Renal cortical epithelial cell (primary cell): ENCODE data around the gene UTP11. TPM values are rescaled to one million over a fixed set of nuclear protein-coding genes. Genes with fewer than 3 reads are reported as not detected.

ENCODE experiments used
- DNase-seq: peaks from one replicate; pipeline ENCODE4 v3.0.0-alpha.2; 2011; ENCODE audit warnings: low read depth
- total RNA-seq: library from RNA; depleted of rRNA; stranded (reverse); fragments of >200 nt; gene quantifications from 2 replicates; pipeline ENCODE4 v1.2.3, GENCODE V29; 2014

Gene UTP11
- total RNA-seq, 1 donor from 2014 or later, result 34.8 TPM

DNA sequence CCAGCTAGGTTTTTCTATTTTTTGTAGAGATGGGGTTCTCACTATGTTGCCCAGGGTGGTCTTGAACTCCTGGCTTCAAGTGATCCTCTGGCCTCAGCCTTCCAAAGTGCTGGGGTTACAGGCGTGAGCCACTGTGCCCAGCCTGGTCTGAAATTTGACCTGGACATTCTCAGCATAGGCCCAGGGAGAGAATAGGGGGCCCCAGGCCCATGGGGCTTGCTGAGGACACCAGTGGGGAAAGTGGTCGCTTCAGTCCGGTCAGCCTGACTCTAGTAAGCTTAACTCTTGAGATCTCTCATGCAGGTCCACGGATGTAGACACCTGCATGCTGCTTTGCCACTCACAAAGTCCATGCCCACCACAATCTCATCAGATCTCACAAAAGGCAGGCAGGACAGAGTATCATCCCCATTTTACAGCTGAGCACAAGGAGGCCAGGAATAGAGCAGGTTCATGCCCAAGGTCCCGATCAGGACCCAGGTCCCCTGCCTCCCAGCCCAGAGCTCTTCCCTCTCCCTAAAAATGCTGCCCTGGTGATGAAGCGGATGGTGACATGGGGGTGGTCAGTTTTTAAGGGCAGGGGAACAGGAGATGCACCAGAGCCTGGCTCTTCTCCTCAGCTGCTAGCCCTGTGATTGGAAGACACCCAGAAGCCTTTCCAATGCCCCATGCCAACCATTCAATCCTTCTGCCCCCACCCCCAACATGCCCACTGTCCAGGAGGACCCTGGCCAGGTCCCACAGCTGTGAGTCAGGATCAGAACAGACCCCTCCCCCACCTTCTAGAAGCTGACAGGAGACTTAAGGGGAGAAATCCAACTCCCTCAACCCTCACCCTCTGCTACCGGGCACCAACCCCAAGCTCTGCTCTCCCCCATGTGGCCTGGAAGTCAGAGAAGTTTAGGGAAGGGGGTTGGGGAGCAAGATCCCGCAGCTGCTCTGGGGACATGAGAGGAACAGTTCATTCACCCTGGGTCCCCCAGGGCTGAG is 9.0 kb upstream of the UTP11 start:
- DNase-seq, result peak; percentile 26

DNA sequence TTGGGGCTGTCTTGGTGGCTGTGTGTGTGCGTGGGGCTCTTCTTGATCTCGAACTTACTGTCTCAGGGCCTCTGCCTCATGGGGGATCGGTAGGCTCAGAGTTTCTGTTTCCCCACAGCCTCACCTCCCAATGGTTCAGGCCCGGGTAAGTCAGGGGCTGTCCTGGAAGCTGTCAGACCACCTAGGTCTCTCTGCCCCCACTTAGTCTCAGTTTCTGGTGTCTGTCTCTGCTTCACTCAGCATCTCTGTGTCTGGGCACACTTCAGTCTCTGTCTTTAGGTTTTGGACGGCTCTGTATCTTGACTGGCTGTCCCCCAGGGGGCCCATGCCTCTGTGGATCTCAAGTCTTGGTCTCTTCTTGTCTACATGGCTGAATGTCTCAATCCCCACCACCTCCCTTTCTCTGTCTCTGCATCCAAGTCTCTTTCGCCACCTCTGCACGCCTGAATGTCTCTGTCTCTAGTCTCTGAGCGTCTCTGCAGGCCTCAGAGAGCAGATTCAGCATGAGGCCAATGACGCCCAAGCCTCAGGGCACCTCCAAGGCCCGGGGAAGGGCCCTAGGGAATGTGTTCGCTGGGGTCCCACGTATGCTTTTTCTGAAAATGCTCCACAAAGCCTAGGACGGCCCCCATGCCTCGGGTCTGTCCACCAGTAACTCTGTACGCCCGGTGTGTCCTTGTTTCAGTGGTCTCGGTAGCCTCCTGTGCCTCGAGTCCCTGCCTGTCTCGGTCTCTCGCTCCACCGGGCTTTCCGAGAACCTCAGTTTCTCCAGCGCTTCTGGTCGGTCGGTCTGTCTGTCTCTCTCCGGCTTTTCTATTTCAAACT is 8.0 kb upstream of the UTP11 start:
- no peak for DNase-seq

DNA sequence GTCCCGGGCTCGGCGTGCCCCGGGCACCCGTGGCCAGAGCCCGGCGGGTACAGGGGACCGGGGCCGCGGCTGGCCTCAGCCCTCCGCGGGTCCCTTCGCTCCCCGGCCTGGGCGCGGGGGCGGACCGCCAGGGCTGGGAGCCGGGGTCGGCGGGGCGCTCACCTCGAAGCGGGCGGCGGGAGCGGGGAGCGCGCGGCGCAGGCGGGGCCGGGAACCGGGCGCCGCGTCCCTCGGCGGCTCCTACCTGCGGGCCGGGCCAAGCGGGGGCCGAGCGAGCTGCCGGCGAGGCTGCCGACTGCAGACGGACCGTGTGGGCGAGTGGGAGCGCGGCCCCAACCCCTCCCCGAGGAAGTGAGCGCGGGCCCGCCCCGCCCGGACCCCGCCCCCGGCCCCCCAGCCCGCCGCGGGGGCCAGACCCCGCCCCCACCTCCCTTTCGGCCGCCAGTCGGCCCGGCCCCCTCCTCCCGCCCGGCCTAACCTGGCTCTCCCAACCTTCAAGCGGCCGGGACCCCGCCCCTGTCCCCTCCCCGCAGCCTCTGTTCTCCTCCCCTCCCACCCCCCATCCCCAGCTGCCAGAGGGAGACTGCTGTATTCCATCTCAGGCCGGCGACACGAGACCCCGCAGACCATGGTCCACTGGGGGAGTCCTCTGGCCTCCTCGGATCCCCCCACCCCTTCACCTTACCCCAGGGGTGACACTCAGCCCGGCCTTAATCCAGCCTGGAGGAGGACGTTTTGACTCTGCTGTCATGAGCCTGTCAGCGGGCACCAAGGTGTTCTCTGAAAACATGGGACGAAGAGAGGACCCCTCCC is 7.1 kb upstream of the UTP11 start, which contains the start of gene FHL3:
TSS of gene FHL3 (minus strand) at position 320 of the 813 bp plus-strand sequence. CDS start 6,102 bp downstream, outside the sequence.
- DNase-seq, result peak; percentile 11

DNA sequence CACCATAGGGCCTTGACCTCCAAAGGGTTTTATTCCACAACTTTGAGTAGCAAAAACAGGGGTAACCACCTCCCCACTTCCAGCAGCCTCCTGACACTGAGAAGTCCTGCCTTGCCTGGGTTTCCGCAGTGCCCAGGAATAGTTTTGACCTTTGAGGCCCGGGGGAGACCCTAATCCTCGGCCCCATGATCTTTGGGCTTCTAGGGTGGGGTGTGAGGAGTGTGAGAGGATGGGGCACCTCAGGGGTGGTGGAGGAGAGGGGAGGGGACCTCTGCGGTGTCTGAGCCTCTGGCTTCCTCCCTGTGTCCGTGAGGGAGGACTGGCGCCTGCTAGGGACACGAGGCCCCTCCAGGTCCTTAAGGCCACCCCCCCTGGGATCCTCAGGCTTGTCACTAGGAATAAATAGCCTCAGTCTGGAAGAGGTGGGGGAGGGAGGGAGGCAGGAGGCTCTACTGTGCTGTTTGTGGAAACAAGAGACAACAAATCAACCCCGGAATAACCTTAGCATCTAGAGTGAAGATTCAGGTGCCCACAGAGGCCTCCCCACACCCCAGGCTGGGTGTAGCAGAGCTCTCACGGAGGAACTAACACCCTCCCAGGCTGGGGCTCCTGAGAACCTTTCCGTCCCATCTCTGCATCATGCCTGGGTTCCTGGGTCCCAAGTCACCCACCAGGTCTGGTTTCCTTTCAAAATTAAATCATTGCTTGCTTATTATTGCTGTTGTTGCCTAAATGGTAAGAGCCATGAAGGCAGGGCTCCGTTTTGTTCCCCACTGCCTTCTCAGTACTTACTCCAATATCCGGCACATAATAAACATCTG is 6.3 kb upstream of the UTP11 start:
- no peak for DNase-seq

DNA sequence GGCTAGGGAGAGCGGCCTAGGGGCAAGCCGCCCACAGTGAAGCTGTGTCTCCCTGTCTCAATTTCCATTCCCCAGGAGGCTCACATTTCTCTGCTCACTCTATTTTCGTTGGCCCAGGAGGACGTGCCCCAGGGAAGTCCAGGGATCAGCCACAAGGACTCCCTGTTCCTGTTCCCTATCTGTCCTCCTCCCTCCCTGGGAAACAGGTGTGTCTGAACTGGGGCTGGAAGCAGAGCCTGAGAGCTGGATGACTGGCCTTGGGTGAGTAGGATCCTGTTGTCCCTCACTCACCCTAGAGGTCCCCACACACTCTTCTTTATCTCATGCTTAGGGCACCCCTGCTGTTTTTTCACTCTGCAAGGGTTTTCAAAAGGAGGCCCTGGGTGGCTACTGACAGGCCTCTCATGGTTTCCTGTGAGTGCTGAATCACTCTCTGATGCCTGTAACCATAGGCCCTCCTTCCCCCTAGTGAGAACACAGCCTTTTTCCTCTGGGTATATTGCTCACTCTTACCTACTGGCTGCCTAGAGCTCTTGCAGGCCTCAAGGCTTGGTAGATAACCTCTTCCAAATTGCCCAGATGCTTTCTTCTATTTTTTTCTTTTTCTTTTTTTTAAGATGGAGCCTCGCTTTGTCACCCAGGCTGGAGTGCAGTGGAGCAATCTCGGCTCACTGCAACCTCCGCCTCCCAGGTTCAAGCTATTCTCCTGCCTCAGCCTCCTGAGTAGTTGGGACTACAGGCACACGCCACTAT is 3.3 kb upstream of the UTP11 start:
- DNase-seq, result peak; percentile 61

DNA sequence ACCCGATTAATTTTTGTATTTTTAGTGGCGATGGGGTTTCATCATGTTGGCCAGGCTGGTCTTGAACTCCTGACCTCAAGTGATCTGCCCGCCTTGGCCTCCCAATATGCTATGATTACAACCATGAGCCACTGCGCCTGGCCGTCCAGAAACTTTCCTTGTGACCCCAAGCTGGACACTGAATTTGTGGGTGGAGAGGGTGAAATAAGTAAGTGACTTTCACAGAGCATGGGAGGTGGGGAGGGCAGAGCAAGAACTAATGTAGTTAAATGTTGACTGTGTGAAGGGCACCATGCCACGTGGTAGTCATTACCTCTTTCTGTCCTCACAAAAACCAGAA is 2.7 kb upstream of the UTP11 start:
- DNase-seq, result no peak

DNA sequence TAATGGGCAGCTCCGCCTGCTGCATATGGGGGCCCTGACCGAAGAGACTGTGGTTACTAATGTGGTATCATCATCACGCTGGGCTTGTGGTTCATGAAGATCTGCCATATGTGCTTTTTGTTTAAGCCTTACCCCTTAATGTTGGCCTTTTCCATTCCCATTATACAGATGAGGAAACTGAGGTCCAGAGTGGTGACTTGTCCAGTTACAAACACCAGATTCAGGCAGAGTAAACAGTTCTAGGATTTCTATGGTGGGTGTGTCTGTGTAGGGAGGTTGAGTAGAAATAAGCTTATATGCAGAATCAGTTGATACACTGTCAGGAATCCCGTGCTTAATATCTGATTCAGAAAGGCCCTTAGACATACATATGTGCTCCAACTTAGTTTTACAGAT is 691 bp downstream of the UTP11 start:
- DNase-seq, result no peak

DNA sequence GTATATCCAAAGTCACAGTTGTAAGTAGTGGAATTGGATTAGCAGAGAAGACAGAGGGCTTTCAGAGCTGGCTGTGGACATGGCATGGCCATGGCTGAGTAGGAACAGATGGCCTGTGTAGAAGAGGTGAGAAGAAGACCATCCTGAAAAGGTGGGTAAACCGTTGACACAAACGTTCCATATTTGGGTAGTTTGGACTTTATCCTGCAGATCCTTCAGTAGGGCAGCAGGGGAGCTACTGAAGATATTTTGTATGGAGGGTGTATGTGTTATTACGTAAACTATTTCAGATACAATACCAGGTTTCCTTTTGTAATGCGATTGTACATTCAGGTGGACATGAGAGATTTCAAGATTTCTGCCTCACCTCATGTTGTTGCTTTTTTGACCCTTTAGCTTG is 1.6 kb downstream of the UTP11 start:
- no peak for DNase-seq

DNA sequence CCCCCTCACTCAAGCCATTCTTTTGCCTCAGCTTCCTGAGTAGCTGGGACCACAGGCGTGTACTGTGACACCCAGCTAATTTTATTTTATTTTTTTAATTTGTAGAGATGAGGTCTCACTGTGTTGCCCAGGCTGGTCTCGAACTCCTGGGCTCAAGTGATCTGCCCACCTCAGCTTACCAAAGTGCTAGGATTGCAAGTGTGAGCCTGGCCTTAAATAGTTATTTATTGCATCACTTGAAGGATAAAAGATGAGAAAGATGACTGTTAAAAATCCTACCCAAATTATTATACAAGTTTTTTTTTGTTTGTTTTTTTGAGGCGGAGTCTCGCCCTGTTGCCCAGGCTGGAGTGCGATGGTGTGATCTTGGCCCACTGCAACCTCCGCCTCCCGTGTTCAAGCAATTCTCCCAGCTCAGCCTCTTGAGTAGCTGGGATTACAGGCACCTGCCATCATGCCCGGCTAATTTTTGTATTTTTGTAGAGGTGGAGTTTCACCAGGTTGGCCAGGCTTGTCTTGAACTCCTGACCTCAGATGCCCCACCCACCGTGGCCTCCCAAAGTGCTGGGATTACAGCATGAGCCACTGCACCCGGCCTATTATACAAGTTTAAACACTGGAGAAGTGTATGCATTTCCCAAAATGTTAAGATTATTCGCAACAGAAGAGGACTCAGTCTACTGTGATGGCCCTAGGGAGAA is 2.3 kb downstream of the UTP11 start:
- DNase-seq, result no peak

DNA sequence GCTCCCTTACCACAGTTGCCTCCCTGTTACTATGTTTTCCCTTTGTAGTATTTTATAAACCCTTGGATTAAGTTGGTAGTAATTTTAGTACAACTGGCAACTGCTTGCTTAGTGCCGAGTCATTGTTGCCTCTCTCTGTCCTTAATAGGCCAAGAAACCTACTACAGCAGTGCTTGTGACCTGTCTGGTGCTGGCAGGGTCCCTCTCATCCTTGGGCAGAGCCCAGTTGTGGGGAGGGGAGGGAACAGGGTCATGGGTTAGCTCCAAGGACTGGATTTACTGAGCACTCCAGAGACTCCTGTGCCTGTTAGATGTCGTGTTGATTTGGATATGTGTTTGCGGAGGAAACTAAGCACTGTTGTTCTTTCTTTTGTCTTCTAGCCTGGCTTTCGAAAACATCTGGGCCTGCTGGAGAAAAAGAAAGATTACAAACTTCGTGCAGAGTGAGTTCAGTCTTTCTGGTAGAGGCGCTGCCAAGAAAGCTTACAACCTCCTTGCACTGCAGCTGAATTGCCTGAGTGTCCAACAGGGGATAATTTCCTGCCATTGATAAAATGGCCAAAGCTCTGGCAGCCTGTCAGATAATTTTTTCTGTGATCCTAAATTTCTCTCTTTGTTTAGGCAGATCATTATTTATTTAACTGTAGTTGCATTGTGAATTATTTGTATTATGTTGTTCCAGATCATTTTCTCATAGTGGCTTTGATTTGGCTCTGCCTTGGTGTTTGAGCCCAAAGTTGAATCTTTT is 3.6 kb downstream of the UTP11 start:
- no peak for DNase-seq

DNA sequence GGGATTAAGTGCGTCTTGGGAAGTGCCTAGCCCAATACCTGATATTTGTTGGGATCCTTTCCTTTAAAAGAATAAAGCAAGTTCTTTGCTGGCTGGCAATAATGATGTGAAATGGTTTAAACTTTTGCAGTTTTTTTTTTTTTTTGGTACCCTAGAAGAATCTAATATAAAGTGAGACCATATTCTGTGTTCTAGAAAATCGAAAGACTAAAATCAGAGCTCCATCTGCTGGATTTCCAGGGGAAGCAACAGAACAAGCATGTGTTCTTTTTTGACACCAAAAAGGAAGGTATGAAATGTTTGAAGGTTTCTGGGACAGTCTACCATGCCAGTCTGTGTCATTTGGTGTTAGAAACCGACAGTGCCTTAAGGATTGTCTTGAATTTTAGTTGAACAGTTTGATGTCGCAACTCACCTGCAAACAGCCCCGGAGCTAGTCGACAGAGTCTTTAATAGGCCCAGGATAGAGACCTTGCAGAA is 6.4 kb downstream of the UTP11 start:
- DNase-seq, result peak; percentile 58

DNA sequence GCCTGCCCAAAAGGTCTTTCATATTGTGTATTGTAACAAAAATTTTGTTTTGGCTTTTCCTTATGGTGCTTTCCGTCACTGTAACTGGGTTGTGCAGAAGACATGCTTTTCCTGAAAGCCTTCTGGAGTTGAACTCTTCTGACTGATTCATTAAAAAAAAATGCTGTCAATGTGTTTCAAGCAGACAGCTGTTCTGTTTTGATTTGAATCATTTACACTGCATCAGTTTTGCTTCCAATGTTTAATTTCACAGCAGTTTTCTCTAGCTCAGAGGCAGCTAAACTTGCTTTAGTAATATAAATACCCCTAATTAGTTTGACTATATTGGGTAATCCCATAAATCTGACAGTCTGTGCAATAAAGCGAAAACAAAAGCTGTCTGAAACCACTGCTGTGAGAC is 7.9 kb downstream of the UTP11 start:
- no peak for DNase-seq

DNA sequence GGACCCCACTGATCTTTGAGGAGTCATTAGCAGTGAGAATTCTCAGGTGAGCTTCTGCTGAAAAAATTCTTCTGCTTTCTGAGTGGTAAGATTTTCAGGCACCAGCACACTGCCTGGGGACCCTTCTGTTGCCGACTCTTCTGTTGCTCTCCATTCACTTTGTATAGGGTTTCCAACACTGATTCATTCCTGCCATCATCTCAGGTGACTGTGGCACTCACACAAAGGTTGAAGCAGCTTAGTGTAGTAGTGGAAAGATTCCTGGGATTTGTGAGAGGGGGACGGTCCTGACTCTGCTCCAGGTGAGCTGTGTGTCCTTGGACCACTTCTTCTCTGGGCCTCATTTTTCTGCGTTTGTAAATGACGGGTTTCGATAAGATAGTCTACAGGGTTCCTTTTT is 9.4 kb downstream of the UTP11 start:
- DNase-seq, result no peak

DNA sequence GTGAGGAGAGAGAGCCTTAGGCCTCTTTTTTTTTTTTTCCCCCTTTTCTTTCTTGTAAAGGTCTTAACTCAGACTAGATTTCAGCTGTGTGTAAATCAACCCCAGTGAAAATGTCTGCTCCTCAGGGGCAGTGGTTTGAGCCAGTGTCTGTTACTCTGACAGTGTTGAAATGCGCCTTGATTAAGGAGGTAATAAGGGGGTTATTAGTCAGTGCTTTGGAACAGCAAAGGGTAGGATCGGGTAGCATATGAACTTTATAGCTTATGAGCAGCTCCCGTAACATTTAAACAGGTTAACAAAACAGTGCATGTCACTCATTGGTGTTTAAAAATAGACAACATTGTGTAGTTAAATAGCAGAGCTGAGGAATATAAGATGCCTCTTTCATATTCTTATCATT is 10.3 kb downstream of the UTP11 start:
- no peak for DNase-seq

DNA sequence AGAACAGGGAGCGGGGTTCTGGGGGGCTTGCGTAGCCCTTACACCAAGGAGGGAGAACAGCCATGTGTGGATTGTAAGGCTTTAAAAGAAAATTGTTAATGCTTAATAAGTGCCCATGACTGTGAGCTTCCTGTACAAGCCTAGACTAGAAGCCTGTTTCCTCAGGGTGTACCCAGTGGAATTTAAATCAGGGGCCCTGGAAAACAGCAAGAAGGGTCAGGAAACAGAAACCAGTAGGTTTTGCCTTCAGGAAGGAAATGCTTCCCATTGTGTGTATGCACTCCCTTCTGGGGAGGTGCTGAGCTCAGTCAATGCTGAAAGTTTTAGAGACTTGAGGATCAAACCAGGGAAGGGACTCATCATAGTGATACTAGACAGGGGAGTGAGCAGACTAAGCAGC is 12.7 kb downstream of the UTP11 start:
- DNase-seq, result no peak

DNA sequence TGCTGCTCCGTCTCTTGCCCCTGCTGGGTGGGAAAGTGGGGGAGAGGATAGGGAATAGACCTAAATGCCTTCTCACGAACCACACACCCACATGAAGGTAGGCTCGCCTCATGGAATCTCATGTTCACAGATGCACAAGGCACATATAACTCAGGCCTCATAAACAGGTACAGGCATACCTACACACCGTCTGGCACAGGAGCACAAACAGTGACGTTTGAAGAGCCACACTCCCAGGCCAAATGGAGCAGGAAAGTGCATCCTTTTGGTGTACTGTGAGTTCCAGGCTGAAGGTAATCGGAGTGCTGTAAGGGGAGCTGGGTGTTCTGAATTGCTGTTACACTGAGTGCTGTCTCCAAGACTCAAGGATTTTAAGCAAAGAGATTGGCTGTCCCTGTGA is 13.1 kb downstream of the UTP11 start:
- no peak for DNase-seq

DNA sequence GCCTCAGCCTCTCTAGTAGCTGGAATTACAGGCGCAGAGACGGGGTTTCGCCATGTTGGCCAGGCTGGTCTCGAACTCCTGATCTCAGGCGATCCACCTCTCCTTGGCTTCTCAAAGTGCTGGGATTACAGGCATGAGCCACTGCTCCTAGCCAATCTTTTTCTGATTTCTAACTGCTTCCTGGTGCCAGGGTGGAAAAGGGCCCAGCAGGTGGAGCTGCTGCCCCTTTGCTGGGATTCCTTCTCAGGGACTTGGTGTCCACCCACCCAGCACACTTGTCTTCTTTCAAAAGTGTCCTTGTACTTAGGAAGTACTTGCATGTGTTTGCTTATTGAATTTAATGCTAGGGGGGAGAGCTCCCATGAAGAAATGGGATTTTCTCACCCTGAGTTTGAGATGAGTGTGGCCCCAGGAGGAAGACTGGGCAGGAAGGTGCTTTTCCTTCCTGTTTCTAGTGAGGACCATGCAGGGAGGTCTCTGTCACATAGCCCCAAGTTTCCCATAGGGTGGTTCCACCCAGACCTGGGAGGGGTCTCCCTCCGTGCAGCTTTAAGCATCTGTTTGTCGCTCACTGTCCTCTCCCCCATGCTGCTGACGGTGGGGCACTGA is 14.2 kb downstream of the UTP11 start:
- peak; percentile 57 for DNase-seq
